HG03108 (cell line): ENCODE measurements around the gene GOLGA8B.
A peak's percentile ranks its signal among the peaks of the same experiment; 100 is the strongest.
"Not testable (repeated sequence)": the region's sequence is repeated elsewhere in the genome, so short reads cannot be mapped to it uniquely, and the experiment has no call there.

Experiments used
- ATAC-seq: cut with Tn5 transposase; IDR thresholded peaks from one replicate; pipeline ENCODE4 v1.9.1; 2021; ENCODE audit warnings: moderate library complexity; ENCODE audit not compliant: unreplicated experiment

GOLGA8B gene

DNA sequence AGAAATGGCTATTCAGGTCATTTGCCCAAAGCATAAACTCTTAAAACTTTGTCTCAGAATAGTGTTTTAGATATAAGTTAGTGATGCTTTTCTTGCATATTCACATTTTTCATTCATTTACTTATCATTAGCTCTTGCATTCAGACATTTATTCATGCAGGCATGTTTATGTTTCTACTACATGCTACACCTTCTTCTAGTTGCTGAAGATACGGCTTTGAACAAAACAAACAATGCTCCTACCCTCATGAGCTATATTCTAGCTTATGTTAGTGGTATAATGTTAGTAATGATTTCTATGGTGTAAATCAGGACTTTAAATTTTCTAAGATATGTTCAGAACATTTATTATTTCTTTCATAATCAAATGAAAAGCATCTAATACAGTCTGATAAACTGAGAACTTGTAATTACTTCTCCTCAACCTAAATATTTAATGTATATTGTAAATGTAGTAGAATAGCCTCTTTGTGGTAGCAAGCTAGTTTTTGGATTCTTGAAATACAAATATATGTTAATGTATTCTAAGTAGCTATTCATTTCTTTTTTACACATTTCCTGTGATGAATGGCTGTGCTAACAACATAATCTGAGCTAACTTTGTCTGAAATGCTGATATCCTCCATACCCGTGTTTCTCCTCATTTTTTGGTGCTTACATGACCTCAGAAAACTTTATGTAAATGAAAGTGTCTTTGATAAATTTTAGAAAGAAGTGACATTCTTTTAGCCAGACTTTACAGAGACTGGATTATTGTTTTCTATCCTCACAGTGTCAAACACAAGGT is 15.5 kb upstream of the GOLGA8B start:
- ATAC-seq: no peak

DNA sequence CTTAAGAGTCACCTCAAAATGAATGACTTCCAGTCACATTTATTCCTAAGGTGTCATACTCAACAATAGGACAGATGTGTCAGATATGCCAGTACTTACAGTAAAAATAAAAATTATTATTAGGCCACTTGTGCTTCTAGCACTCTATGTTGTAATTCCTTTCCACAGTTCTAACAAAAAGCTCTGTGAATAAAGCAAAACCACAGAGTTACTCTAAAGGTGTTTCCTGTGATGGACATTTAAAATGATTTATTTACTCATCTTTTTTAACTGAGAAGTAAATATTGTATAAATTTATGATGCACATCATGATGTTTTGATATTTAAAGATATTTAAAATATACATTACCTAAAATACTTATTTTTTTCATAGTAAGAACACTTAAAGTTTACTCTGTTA is 13.9 kb upstream of the GOLGA8B start:
- no peak for ATAC-seq

DNA sequence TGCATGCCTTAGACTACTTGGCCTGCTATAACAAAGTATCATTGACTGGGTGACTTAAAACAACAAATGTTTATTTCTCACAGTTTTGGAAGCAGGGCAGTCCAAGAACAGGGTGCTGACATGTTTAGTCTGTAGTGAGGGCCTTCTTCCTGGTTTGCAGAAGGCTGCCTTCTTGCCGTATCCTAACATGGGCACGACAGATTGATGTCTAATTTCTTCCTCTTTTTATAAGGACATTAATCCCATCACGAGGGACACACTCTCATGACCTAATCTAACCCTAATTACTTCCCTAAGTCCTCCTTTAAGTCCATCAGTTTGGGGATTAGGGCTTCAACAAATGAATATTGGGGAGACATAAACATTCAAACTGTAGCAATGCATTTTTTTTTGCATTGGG is 10.9 kb upstream of the GOLGA8B start:
- ATAC-seq: no peak

DNA sequence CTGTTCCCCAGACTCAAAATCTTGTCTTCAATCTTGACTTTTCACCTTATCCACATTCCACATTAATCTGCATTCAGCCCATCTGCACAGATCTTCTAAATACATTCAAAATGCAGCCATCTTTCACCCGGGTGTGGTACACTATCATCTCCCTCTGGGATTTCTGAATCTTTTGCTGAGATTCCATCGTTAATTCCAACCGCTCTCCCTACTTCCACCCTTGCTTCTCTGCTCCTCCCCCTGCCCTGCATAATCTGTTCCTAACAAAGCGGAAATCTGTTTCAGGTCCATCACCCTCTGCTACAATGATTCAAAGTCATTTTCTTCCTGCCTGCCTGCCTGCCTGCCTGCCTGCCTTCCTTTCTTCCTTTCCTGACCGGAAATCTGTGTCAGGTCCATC is 7.9 kb upstream of the GOLGA8B start:
- no peak for ATAC-seq

DNA sequence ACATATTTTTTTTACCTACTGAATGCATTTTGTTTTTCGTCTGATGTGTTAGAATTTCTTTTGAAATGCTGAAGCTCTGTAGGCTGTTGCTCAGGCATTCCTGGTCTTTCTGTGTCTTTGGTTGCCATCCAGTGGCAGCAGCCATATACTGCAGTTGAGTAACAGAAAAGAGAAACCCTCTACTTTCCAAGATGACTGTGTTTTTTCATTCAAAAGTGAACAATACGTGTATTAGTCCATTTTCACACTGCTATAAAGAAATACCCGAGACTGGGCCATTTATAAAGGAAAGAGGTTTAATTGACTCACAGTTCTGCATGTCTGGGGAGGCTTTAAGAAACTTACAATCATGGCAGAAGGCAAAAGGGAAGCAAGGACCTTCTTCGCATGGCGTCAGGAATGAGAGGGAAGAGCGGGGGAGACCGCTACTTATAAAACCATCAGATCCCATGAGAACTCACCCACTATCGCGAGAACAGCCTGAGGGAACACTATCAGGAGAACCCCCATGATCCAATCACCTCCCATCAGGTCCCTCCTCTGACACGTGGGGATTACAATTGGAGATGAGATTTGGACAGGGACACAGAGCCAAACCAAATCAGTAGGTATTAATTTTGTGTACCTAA is 4.7 kb upstream of the GOLGA8B start:
- ATAC-seq: no peak

DNA sequence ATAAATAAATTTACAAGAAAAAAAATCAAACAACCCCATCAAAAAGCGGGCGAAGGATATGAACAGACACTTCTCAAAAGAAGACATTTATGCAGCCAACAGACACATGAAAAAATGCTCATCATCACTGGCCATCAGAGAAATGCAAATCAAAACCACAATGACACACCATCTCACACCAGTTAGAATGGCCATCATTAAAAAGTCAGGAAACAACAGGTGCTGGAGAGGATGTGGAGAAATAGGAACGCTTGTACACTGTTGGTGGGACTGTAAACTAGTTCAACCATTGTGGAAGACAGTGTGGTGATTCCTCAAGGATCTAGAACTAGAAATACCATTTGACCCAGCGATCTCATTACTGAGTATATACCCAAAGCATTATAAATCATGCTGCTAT is 2.5 kb upstream of the GOLGA8B start:
- ATAC-seq: not testable (repeated sequence)

DNA sequence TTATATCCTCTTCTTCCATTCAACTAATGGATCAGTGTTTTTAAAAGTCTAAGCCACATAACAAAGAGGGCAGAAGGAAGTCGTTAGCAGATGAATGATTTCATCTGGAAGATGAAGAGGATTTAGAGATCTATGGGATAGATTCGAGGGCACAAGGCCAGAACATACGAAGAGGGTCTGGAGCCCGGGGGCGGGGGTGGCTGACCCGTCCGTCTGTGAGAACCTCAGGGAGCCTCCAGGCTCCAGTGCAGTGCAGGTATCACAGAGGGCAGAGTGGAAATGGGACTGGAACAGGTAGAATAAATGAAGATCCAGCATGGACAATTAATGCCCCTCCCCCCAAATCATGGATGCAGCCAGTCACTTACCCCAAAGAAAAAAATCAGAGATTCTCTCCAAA is 1.5 kb upstream of the GOLGA8B start:
- ATAC-seq: no peak

DNA sequence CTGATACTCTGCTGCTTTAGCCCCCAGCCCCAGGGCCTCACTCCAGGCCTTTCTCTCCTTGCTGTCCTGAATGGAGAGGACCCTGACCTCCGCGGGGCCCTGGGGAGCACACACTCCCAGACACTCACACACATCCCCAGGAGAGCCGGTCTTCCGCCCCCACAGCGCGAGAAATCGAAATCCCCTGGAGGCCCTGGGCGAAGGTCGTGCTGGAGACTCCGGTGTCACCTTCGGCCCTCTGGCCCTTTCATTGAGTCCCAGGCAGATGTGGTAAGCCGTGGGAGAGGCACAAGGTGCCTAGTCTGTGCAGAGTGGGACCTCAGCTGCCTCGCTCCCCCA is 848 bp upstream of the GOLGA8B start:
- no peak for ATAC-seq

DNA sequence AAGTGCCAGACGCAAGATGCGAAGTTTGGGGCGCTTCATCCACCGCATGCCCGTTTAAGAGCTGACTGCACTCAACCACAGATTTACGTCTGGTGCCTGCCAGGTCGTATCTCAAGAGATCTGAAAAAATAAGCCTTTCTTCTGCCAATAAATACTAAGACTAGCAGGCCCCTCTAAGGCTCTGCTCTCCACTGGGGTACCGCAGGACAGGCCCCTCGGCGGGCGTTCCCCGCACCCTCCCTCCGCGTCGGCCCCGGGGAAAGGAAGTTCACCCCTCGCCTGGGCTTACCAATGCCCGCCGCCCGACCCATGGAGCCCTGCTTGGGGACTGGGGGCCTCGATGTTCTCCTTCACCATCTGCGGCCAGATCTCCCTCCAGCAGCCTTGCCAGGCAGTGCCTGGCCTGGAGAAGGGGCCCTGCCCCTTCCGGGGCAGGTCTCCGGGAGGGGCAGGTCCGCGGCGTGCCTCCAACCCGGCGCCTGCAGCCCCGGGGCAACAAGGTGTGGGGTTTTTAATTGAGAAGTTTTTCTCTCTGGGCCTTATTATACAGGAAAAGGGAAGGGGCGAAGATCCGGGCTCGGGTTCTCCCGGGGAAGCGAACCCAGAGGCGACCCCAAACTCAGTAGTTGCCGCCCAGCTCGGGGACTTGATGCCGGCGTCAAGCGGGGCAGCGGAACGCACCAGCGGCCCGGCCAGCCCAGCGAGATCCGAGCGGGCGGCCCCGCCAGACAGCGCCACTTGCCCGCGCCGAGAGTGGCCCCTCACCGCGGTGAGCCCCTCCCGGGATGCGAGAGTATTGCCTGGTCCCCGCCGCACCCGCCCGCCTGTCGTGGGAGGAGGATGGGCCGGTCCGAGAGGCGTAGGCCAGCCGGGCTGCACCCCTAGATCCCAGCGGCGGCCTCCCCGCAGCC is 735 bp downstream of the GOLGA8B start:
- ATAC-seq: peak; percentile 60

DNA sequence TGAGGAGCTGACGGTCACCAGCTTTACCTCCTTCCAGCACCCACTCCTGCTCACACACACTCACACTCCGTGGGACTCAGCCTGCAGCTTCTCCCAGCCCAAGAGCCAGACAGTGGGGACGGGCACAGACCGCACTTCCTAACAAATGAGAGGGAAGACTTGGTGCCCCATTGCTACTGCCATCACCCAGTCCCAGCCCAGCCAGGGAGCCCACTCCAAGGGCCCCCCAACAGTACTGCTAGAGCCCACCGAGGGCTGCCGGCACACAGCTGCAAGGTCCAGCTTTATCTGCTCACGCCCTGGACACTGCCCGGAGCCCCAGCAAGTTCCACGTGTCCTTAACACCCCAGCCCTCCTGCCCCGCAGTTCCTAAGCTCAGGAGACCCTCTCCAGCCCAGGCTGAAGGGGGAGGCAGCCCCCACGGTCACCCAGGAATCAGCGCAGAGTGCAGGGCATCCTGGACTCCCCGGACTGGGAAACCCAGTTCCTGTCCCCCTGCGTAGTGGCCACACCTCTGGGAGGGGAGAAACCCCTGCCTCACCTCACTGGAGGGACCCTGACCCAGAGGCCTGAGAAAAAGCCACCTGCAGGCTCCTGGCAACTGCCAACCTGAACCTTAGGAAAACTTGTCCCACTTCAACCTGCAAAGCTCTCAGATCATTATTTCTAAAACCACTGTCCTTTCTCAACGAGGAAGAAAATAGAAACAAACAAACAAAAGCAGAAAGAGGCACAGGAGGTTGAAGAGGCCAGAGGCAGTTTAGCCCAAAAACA is 1.6 kb downstream of the GOLGA8B start:
- ATAC-seq: not testable (repeated sequence)

DNA sequence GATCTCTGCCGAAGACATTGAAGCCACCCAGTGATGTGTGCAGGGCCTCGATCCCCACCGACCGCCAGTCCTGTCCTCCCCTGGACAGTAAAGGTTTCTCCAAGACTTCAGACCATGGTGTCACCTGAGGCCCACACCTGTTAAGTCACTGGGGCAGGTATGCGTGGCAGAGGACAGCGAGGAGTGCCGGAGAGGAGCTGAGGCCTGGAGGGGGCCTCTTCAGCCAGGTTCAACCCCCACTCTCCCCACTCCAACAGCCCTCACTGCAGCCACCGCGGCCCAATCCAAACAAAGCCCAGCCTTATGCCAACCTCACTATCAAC is 2.4 kb downstream of the GOLGA8B start:
- ATAC-seq: no peak

DNA sequence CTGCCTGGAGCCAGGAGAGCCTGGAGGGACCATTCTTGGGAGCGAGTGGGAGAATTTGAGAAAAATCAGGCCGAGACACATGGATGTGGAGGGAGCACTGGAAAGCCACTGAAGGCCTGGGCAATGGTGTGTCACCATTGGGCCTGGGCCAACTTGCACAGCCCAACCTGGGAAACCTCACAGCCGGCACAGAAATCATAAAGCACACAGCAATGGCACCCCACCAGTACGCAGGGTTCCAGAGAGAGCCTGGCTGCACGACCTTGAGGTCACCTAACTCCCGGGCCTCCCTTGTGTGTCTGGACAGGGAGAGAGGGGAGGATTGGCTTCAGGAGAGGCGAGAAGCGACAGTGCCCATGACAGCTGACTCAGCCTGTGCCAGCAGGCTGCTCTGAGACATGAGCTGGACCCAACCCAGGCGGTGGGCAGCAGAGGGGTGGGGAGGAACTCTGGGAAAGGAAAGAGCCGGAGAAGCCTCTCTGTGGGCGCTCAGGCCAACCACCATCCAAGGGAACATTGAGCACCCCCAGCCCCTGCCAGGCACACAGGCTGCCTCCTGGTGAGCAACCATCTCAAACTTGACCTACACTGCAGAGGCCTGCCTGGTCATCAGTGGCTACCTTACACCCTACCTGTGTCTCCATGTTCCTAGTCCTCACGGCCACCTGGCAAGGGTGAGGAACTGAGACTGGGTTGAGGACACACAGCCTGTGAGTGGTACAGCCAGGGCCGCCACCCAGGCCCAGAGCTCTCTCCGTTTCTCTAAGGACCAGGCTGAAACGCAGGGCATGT is 3.0 kb downstream of the GOLGA8B start:
- ATAC-seq: not testable (repeated sequence)

DNA sequence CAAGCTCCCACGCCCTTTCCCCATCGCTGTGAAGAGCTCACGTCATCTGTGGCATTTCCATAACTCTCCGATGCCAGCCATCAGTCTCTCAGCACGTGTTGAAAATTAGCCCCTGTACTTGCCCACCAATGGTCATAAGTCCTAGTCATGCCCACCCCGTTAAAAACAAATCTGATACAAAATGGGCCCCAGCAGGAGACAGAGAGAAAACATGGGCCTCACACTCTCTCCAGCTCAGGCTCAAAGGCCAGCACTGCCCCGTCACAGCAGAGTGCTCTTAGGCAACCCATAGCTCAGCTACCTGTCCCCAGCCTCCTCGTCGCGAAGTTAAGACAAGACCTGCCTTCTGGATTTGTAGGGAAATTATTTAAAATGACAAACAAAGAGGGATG is 5.2 kb downstream of the GOLGA8B start:
- ATAC-seq: no peak

DNA sequence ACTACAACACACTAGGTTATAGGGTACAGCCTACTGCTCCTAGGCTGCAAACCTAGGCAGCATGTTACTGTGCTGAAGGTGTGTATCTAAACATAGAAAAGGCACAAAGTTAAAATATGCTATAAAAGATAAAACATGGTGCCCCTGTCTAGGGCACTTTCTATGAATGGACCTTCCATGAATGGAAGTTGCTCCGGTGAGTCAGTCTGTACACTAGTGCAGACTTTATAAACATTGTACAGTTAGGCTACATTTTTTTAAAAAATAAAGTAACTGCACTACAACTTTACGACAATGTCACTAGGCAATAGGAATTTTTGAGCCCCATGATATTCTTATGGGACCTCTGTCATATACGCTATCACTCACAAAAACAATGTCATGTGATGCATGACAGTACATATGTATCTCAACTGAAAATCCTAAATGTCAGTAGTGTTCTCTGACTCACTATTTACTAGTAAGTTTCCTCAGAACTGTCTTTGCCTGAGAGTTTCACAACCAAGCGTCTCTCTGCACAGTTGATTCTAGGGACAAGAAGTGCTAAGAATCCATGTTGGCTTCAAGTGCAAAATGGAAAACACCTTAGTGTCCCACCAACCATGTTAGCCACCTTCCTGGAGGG is 5.7 kb downstream of the GOLGA8B start:
- not testable (repeated sequence) for ATAC-seq

DNA sequence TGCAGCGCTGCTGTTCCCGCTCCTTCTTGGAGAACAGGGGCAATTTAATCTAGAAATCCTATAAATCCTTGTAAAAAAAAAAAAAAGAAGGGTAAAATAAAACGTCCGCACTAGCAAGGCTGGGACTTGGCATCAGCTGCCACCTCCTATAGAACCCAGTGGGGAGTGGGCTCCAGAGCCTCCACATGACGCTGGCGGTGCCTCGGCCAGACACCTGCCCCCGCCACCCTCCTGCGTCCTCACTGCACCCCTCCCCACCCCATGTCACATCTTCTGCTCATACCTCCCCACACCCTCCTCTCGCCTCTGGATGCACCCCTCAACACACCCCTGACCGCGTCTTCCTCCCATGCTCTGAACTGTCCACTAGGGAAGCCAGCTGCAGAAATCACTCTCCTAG is 8.4 kb downstream of the GOLGA8B start:
- not testable (repeated sequence) for ATAC-seq

DNA sequence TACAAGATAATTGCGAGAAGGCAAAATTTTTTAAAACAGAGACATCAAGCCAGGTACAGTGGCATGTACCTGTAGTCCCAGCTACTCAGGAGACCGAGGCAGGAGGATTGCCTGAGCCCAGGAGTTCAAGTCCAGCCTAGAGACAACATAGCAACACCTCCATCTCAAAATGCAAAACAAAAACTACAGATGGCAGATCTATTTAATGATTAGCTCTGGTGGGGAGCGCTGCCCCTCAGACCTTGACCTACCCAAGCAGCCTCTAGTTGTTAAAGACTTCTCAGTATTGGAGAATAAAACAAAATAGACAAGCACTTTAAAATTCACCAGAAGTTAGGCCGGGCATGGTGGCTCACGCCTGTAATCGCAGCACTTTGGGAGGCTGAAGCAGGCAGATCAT is 10.5 kb downstream of the GOLGA8B start:
- not testable (repeated sequence) for ATAC-seq

DNA sequence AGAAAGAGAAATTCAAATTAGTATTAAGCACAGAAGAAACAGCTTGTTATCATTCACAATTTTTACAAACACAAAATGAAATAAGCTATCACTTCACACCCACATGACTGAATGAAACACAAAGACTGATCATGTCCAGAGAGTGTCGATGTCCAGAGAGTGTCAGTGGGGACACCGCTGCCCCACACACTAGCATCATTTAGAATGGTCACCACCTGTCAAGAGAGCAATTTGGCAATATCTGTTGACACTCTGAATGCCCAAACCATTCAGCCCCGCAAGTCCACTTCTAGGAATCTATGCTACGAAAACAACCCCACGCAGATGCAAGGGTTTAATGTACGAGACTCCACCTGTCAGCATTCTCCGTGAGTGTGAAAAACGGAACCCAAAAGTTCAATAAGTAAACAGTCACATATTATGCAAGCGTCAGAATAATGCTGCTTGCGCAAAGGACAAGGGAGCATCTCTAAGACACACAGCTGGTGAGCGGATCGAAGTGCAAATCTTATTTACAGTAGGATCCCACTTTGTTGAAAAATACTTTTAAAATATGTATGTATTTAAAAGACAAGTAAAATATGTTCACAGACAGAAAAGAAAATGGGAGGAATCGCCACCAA is 11.3 kb downstream of the GOLGA8B start:
- ATAC-seq: not testable (repeated sequence)

DNA sequence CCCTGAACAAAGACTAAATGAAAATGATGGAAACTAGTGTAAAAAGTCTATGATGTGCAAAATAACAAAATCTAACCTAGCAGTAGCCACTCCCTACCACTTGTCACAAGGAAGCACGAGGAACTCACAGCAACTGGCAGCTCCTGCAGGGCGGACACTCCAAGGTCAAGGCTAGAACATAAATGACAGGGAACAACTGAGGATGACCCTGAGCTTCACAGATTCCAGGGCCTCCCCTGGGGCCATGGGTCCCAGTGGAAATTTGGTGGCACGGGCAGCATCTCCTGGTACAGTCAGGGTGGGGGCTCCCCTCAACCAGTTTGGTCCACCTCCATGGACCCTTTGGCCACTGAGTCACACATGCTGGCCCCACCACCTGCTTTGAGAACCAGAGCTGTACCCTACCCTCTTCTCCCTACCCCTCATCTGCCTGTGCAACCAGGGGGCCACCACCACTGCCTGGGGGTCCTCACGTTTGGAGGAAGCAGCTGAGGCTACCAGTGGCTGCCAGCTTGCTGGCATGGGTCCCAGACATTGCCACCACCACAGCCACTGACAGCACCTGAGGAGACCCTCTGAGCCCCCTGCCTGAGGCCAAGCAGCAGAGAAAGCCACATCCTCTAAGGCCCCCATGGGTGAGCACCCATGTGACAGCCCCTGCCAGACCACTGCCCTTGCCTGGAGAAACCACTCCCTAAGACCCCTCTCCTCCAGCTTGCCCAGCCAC is 13.6 kb downstream of the GOLGA8B start:
- ATAC-seq: not testable (repeated sequence)

DNA sequence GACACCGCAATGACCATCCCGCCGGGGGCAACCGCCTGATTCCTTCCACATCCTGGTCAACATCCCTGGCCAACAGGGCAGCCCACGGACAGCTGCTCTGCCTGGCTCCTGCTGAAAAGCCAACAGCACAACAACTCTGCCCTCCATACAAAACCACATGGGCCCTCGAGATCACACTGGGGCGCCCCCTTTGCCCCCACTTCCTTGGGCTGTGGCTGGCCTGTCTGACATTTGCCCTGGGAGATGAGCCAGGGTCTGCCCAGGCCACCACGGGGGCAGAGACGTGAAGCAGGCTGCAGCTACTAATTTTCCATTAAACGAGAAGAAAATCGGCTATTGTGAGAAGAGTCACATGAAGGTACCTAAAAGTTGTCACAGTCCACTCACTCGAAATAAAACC is 16.3 kb downstream of the GOLGA8B start:
- ATAC-seq: not testable (repeated sequence)
